Kidney epithelial cell (primary cell): ENCODE results near the gene TTPAL. TPM values are rescaled to one million over a fixed set of nuclear protein-coding genes. Genes with fewer than 3 reads are reported as not detected.

Experiments used
- DNase-seq: peaks from one replicate; pipeline ENCODE4 v3.0.0-alpha.2; 2010; ENCODE audit warnings: low read depth
- H3K27me3 ChIP-seq: 2 replicates; pipeline ENCODE4 v1.6.0; 2011; ENCODE audit warnings: low read length; ENCODE audit not compliant: control insufficient read depth, insufficient read depth
- H3K36me3 ChIP-seq: 2 replicates; pipeline ENCODE4 v1.5.1; 2011; ENCODE audit warnings: low read length; ENCODE audit not compliant: control insufficient read depth, insufficient read depth
- H3K4me3 ChIP-seq: 2 replicates; pipeline ENCODE4 v1.5.1; 2011; ENCODE audit warnings: low read depth, mild to moderate bottlenecking, control low read depth, low read length
- total RNA-seq: library from RNA; depleted of rRNA; stranded (reverse); fragments of >200 nt; gene quantifications from 2 replicates; pipeline ENCODE4 v1.2.3, GENCODE V29; 2015
- TF ChIP-seq, protein P1 (sequence below): IDR thresholded peaks from 2 replicates; pipeline ENCODE4 v1.5.1; 2011; ENCODE audit warnings: mild to moderate bottlenecking, moderate library complexity, low read length, control low read depth, inconsistent platforms; ENCODE audit not compliant: insufficient read depth, poor library complexity, severe bottlenecking

Gene TTPAL
- total RNA-seq, 1 donor from 2014 or later = 15.4 TPM

DNA sequence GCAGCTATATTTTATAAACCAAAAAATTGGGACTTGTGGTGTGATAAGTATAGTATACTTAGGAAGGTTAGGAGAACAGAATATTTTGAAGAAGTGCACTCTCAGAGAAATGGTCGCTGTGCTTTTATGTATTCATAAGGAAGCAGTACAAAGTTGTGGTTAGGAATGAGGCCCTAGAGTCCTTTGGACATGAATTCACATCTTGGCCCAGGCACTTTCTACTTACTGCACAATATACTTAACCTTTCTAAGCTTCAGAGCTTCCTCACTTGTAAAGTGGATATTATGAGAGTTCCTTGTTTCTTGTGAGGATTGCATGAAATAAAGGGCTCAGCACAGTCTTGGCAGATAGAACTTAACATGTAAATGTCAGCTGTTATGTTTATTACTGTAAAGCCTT lies 67.2 kb downstream of the TTPAL start:
- no peaks in the 10 kb centered on the region for H3K27me3 ChIP-seq
- TF ChIP-seq, protein P1, sequence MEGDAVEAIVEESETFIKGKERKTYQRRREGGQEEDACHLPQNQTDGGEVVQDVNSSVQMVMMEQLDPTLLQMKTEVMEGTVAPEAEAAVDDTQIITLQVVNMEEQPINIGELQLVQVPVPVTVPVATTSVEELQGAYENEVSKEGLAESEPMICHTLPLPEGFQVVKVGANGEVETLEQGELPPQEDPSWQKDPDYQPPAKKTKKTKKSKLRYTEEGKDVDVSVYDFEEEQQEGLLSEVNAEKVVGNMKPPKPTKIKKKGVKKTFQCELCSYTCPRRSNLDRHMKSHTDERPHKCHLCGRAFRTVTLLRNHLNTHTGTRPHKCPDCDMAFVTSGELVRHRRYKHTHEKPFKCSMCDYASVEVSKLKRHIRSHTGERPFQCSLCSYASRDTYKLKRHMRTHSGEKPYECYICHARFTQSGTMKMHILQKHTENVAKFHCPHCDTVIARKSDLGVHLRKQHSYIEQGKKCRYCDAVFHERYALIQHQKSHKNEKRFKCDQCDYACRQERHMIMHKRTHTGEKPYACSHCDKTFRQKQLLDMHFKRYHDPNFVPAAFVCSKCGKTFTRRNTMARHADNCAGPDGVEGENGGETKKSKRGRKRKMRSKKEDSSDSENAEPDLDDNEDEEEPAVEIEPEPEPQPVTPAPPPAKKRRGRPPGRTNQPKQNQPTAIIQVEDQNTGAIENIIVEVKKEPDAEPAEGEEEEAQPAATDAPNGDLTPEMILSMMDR = no peak
- H3K4me3 ChIP-seq = no peak overlapping the region
- no peak for DNase-seq
- H3K36me3 ChIP-seq = no peaks in the 10 kb centered on the region

DNA sequence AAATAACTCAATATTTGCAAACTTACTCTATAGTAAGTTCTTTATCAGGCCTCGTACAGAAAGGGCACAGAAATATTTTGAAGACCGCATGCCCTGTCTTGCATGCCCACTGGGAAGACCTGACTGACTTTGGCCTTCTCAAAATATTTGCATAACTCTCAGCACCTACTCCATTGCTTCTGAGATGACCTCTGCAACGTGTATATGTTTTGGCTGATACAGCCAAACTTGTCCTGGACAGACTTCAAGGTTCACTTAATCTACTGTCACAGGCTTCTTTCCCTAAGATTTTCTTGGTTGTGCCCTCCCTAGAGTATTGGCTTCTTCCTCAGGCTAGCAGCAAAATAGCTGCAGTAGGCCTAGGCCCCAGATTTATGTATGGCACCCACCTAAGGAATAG lies 67.7 kb downstream of the TTPAL start:
- Histone ChIP-seq H3K4me3 (no peak overlapping the region), H3K27me3 (no peaks in the 10 kb centered on the region), H3K36me3 (no peaks in the 10 kb centered on the region)
- DNase-seq = no peak
- TF ChIP-seq, protein P1 = no peak

Other genes with a start within 250 kb of the TTPAL start
- gene GDAP1L1, start 228.6 kb upstream of the TTPAL start, total RNA-seq = not detected in 2 replicates
- gene FITM2, start 164.7 kb upstream of the TTPAL start, total RNA-seq = 5.3 and 5.5 TPM in 2 replicates
- not detected in 2 replicates for gene R3HDML, start 138.8 kb upstream of the TTPAL start, total RNA-seq
- not detected in 2 replicates for gene HNF4A, start 120.2 kb upstream of the TTPAL start, total RNA-seq
- 80.5 and 92.5 TPM in 2 replicates for gene SERINC3, start 46.2 kb downstream of the TTPAL start, total RNA-seq
- 71.0 and 74.1 TPM in 2 replicates for gene PKIG, start 106.7 kb downstream of the TTPAL start, total RNA-seq
- gene ADA, start 175.8 kb downstream of the TTPAL start, total RNA-seq = 18.1 and 19.2 TPM in 2 replicates
- gene CCN5, start 239.5 kb downstream of the TTPAL start, total RNA-seq = not detected in 2 replicates